Measurements from ENCODE around the gene AP5S1.

AP5S1 gene

DNA sequence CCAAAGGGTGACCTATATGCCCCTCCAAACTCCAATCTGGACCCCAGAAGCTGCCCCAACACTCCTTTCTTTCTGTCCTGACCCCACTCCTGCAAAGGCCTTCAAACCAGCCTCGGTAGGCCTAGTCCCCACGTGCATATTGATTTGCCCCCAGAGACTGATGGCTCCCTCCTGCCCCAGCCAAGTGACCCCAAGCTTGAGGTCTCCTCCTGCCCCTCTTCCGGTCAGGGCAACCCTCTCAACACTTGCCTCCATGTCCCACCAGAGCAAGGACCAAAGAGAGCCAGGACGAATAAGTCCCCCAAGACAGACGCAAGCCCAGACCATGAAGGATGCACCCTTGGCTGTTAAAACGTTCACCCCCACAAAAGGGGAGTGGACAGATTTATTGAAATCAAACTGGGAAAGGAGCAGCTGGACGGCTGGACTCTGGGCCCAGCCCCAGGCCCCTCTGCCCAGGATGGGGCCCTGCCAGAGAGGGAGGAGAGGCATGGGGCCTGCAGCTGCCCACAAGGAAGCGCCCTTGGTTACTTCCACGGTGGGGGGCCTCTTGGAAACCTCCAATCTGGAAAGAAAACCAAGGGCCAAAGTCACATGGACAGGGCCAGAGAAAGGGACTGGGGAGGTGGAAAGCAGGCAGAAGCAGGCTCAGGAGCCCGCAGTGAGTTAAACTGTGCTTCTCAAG is 36.7 kb upstream of the AP5S1 start:
- TF ChIP-seq, protein P1, sequence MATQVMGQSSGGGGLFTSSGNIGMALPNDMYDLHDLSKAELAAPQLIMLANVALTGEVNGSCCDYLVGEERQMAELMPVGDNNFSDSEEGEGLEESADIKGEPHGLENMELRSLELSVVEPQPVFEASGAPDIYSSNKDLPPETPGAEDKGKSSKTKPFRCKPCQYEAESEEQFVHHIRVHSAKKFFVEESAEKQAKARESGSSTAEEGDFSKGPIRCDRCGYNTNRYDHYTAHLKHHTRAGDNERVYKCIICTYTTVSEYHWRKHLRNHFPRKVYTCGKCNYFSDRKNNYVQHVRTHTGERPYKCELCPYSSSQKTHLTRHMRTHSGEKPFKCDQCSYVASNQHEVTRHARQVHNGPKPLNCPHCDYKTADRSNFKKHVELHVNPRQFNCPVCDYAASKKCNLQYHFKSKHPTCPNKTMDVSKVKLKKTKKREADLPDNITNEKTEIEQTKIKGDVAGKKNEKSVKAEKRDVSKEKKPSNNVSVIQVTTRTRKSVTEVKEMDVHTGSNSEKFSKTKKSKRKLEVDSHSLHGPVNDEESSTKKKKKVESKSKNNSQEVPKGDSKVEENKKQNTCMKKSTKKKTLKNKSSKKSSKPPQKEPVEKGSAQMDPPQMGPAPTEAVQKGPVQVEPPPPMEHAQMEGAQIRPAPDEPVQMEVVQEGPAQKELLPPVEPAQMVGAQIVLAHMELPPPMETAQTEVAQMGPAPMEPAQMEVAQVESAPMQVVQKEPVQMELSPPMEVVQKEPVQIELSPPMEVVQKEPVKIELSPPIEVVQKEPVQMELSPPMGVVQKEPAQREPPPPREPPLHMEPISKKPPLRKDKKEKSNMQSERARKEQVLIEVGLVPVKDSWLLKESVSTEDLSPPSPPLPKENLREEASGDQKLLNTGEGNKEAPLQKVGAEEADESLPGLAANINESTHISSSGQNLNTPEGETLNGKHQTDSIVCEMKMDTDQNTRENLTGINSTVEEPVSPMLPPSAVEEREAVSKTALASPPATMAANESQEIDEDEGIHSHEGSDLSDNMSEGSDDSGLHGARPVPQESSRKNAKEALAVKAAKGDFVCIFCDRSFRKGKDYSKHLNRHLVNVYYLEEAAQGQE (IDR thresholded peaks at IDR 0.05; ENCODE audit: insufficient read depth in 1 of 2, low read depth in 2 of 2, low read length in 2 of 2): no peak
- TF ChIP-seq POLR2AphosphoS5 (IDR thresholded peaks at IDR 0.05; ENCODE audit: low read depth, low read length): 0 out of 2 replicates have a peak, but pooled peaks have one; percentile 5
- no peak for TF ChIP-seq FOXP2 (optimal IDR thresholded peaks at IDR 0.05; ENCODE audit: borderline replicate concordance, extremely low read depth, extremely low read length, insufficient read depth)
- TF ChIP-seq SIN3A (IDR thresholded peaks at IDR 0.05; ENCODE audit: borderline replicate concordance, insufficient read depth, low read length): no peak
- no peak for TF ChIP-seq TAF1 (IDR thresholded peaks at IDR 0.05; ENCODE audit: borderline replicate concordance, insufficient read depth, low read length)

- TF ChIP-seq TAF1 (IDR thresholded peaks at IDR 0.05; ENCODE audit: borderline replicate concordance, insufficient read depth, low read length) (no peak), FOXP2 (optimal IDR thresholded peaks at IDR 0.05; ENCODE audit: borderline replicate concordance, extremely low read depth, extremely low read length, insufficient read depth) (no peak)
- TF ChIP-seq, protein P1 (IDR thresholded peaks at IDR 0.05; ENCODE audit: insufficient read depth in 1 of 2, low read depth in 2 of 2, low read length in 2 of 2): peak; percentile 48 to 71; a peak in 2 of 4 replicates
These were observed 36.0 kb upstream of the AP5S1 start for GRCh38 chr20:3784216-3784853.

DNA sequence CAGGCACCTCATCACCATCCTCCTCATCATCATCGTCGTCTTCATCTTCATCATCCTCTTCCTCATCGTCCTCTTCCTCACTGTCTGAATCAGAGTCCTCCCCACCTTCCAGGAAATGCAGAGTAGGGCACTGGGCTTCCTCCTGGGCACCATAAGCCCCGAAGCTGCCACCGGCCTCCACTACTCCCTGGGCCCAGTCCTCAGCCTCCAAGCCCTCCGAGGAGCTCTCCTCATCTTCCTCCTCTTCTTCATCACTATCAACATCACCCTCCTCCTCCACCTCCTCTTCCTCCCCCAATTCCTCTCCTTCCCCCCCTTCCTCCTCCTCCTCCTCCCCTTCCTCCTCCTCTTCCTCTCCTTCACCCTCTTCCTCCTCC is 35.5 kb upstream of the AP5S1 start:
- TF ChIP-seq, protein P1 (IDR thresholded peaks at IDR 0.05; ENCODE audit: insufficient read depth in 1 of 2, low read depth in 2 of 2, low read length in 2 of 2): no peak
- no peak; the same call in 1 of the 2 replicates for TF ChIP-seq POLR2AphosphoS5 (IDR thresholded peaks at IDR 0.05; ENCODE audit: low read depth, low read length)
- TF ChIP-seq TAF1 (IDR thresholded peaks at IDR 0.05; ENCODE audit: borderline replicate concordance, insufficient read depth, low read length): no peak
- no peak for TF ChIP-seq FOXP2 (optimal IDR thresholded peaks at IDR 0.05; ENCODE audit: borderline replicate concordance, extremely low read depth, extremely low read length, insufficient read depth)
- TF ChIP-seq SIN3A (IDR thresholded peaks at IDR 0.05; ENCODE audit: borderline replicate concordance, insufficient read depth, low read length): no peak

- no peak for TF ChIP-seq FOXP2 (optimal IDR thresholded peaks at IDR 0.05; ENCODE audit: borderline replicate concordance, extremely low read depth, extremely low read length, insufficient read depth)
- TF ChIP-seq POLR2AphosphoS5 (IDR thresholded peaks at IDR 0.05; ENCODE audit: low read depth, low read length): 0 out of 2 replicates have a peak, but pooled peaks have one; percentile 3
These were observed 34.9 kb upstream of the AP5S1 start for GRCh38 chr20:3785240-3786125.

DNA sequence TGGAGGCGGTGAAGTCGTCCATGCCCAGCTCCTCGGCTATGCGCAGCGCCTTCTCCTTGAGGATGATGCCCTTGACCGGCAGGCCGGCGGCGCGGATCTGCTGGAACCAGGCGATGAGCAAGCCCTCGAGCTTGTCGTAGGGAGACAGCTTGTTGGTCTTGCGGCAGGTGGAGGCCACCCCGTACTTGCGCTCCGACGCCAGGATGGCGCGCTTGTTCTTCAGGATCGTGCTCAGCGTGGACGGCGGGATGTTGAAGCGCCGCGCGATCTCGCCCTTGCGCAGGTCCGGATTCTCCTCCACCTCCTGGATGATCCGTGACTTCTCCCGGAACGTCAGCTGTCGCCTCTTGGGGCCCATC is 34.2 kb upstream of the AP5S1 start:
- TF ChIP-seq FOXP2 (optimal IDR thresholded peaks at IDR 0.05; ENCODE audit: borderline replicate concordance, extremely low read depth, extremely low read length, insufficient read depth): peak; percentile 24
- no peak for TF ChIP-seq TAF1 (IDR thresholded peaks at IDR 0.05; ENCODE audit: borderline replicate concordance, insufficient read depth, low read length)
- TF ChIP-seq POLR2AphosphoS5 (IDR thresholded peaks at IDR 0.05; ENCODE audit: low read depth, low read length): no peak
- TF ChIP-seq, protein P1 (IDR thresholded peaks at IDR 0.05; ENCODE audit: insufficient read depth in 1 of 2, low read depth in 2 of 2, low read length in 2 of 2): no peak
